Activated T-helper 1 cell treated with anti-CD3 and anti-CD28 coated beads, Interleukin-12 subunit alpha, Interleukin-12 subunit beta, Interleukin-2, Interleukin-4 antibody, amounts not matched to agents 30 ng/mL and 10 ng/mL and 1 ng/mL, durations not matched to agents 14 hours and 24 hours and 36 hours (primary cell): ENCODE measurements around the gene SOX12. TPM values are rescaled to one million over a fixed set of nuclear protein-coding genes. Genes with fewer than 3 reads are reported as not detected.

Source experiments
- DNase-seq: peaks from one replicate; pipeline ENCODE4 v3.0.0; 2021; ENCODE audit warnings: low spot score
- H3K27ac Mint-ChIP-seq: one replicate; pipeline ENCODE4 v1.8.0; 2021; ENCODE audit warnings: mild to moderate bottlenecking, mixed read lengths
- H3K27me3 Mint-ChIP-seq: one replicate; pipeline ENCODE4 v1.8.0; 2022; ENCODE audit warnings: mild to moderate bottlenecking, moderate library complexity, mixed read lengths; ENCODE audit not compliant: insufficient read depth
- H3K36me3 Mint-ChIP-seq: one replicate; pipeline ENCODE4 v1.8.0; 2021; ENCODE audit warnings: low read depth, mixed read lengths
- H3K4me1 Mint-ChIP-seq: one replicate; pipeline ENCODE4 v1.8.0; 2021; ENCODE audit warnings: low read depth, mixed read lengths
- H3K4me3 Mint-ChIP-seq: one replicate; pipeline ENCODE4 v1.8.0; 2021; ENCODE audit warnings: mild to moderate bottlenecking, moderate library complexity, mixed read lengths
- H3K9me3 Mint-ChIP-seq: one replicate; pipeline ENCODE4 v1.8.0; 2021; ENCODE audit warnings: mixed read lengths
- intact Hi-C: fragments of 100-400 bp; cut with micrococcal nuclease; formaldehyde crosslinking; loops from one replicate; pipeline ENCODE4 v1.15.1; 2024
- total RNA-seq: library from RNA; stranded (reverse); gene quantifications from 2 replicates; pipeline ENCODE4 v1.2.3, GENCODE V29; 2022

SOX12 gene
- total RNA-seq, 1 donor from 2014 or later, result 7.6 TPM

- intact Hi-C loops, result loop anchor here (1.0 kb wide), 3 partner anchors 13 to 20 kb away; partner anchors contain the start of genes C20orf96, SOX12 and ZCCHC3
- Mint-ChIP-seq H3K27me3 (peaks cover 3% of the 10 kb centered on the region), H3K36me3 (no peaks in the 10 kb centered on the region), H3K4me1 (peaks cover 20% of the 10 kb centered on the region), H3K27ac (peak overlapping the region; percentile 80), H3K4me3 (peak overlapping the region; percentile 81), H3K9me3 (no peaks in the 10 kb centered on the region)
- peak; percentile 80 for DNase-seq
These were observed 15.3 kb upstream of the SOX12 start for GRCh38 chr20:309841-310644.

- peaks cover 20% of the 10 kb centered on the region for H3K4me1 Mint-ChIP-seq
- peak overlapping the region; percentile 81 for H3K4me3 Mint-ChIP-seq
- DNase-seq, result no peak
- H3K9me3 Mint-ChIP-seq, result no peaks in the 10 kb centered on the region
- H3K27ac Mint-ChIP-seq, result no peak overlapping the region
- intact Hi-C loops, result loop anchor here (1.0 kb wide), 3 partner anchors 13 to 20 kb away; partner anchors contain the start of genes C20orf96, SOX12 and ZCCHC3
- no peaks in the 10 kb centered on the region for H3K36me3 Mint-ChIP-seq
- peaks cover 3% of the 10 kb centered on the region for H3K27me3 Mint-ChIP-seq
These were observed 14.7 kb upstream of the SOX12 start for GRCh38 chr20:310645-311044.

- no peaks in the 10 kb centered on the region for H3K36me3 Mint-ChIP-seq
- H3K27ac Mint-ChIP-seq, result no peak overlapping the region
- H3K27me3 Mint-ChIP-seq, result peaks cover 3% of the 10 kb centered on the region
- intact Hi-C loops, result no loop called here
- H3K9me3 Mint-ChIP-seq, result no peaks in the 10 kb centered on the region
- H3K4me1 Mint-ChIP-seq, result peaks cover 20% of the 10 kb centered on the region
- no peak overlapping the region for H3K4me3 Mint-ChIP-seq
- no peak for DNase-seq
These were observed 13.7 kb upstream of the SOX12 start for GRCh38 chr20:311609-312008.

GRCh38 chr20:312067-312466 is 13.3 kb upstream of the SOX12 start:
- intact Hi-C loops, result no loop called here
- no peaks in the 10 kb centered on the region for H3K9me3 Mint-ChIP-seq
- H3K27ac Mint-ChIP-seq, result no peak overlapping the region
- H3K4me3 Mint-ChIP-seq, result no peak overlapping the region
- no peak for DNase-seq
- no peaks in the 10 kb centered on the region for H3K36me3 Mint-ChIP-seq
- H3K4me1 Mint-ChIP-seq, result peaks cover 20% of the 10 kb centered on the region
- peaks cover 3% of the 10 kb centered on the region for H3K27me3 Mint-ChIP-seq

GRCh38 chr20:312866-313265 is 12.5 kb upstream of the SOX12 start:
- no peaks in the 10 kb centered on the region for H3K9me3 Mint-ChIP-seq
- no peak overlapping the region for H3K4me3 Mint-ChIP-seq
- H3K27ac Mint-ChIP-seq, result no peak overlapping the region
- intact Hi-C loops, result no loop called here
- peaks cover 20% of the 10 kb centered on the region for H3K4me1 Mint-ChIP-seq
- no peak for DNase-seq
- H3K27me3 Mint-ChIP-seq, result peaks cover 3% of the 10 kb centered on the region
- no peaks in the 10 kb centered on the region for H3K36me3 Mint-ChIP-seq

- Mint-ChIP-seq H3K36me3 (no peaks in the 10 kb centered on the region), H3K4me1 (peaks cover 20% of the 10 kb centered on the region), H3K9me3 (no peaks in the 10 kb centered on the region), H3K27me3 (peaks cover 3% of the 10 kb centered on the region), H3K27ac (no peak overlapping the region), H3K4me3 (no peak overlapping the region)
- intact Hi-C loops, result no loop called here
- no peak for DNase-seq
These were observed 11.9 kb upstream of the SOX12 start for GRCh38 chr20:313402-313801.

- Mint-ChIP-seq H3K27ac (no peak overlapping the region), H3K4me1 (peaks cover 20% of the 10 kb centered on the region), H3K36me3 (no peaks in the 10 kb centered on the region), H3K4me3 (no peak overlapping the region), H3K9me3 (no peaks in the 10 kb centered on the region), H3K27me3 (peaks cover 3% of the 10 kb centered on the region)
- intact Hi-C loops, result no loop called here
- no peak for DNase-seq
These were observed 11.4 kb upstream of the SOX12 start for GRCh38 chr20:313948-314347.

GRCh38 chr20:316316-317068 is 8.9 kb upstream of the SOX12 start:
- Mint-ChIP-seq H3K36me3 (no peaks in the 10 kb centered on the region), H3K27me3 (peaks cover 3% of the 10 kb centered on the region), H3K9me3 (no peaks in the 10 kb centered on the region), H3K4me1 (peaks cover 3% of the 10 kb centered on the region), H3K4me3 (no peak overlapping the region), H3K27ac (no peak overlapping the region)
- intact Hi-C loops, result no loop called here
- DNase-seq, result no peak

GRCh38 chr20:324177-325044 is 941 bp upstream of the SOX12 start:
- peaks cover 2% of the 10 kb centered on the region for H3K36me3 Mint-ChIP-seq

GRCh38 chr20:325889-326644 is 715 bp downstream of the SOX12 start:
- Mint-ChIP-seq H3K27ac (peak overlapping the region; percentile 79), H3K36me3 (peaks cover 2% of the 10 kb centered on the region), H3K4me3 (peak overlapping the region; percentile 78), H3K4me1 (peaks cover 34% of the 10 kb centered on the region), H3K9me3 (no peaks in the 10 kb centered on the region), H3K27me3 (peaks cover 6% of the 10 kb centered on the region)
- intact Hi-C loops, result loop anchor here (1.0 to 2.0 kb wide), 5 partner anchors 16 to 217 kb away; partner anchors contain the start of genes CSNK2A1, RBCK1 and ZCCHC3
- DNase-seq, result peak; percentile 26

More at GRCh38 chr20:324177-325044, 941 bp upstream of the SOX12 start:
- Mint-ChIP-seq H3K27ac (peak overlapping the region; percentile 84), H3K4me3 (peak overlapping the region; percentile 91), H3K27me3 (peaks cover 6% of the 10 kb centered on the region), H3K9me3 (no peaks in the 10 kb centered on the region), H3K4me1 (peaks cover 25% of the 10 kb centered on the region)
- DNase-seq, result peak; percentile 84
- intact Hi-C loops, result loop anchor here (1.0 to 2.0 kb wide), 6 partner anchors 14 to 218 kb away; partner anchors contain the start of genes C20orf96, CSNK2A1, RBCK1 and ZCCHC3

GRCh38 chr20:326645-327185 is 1.4 kb downstream of the SOX12 start:
- Mint-ChIP-seq H3K36me3 (peaks cover 2% of the 10 kb centered on the region), H3K9me3 (no peaks in the 10 kb centered on the region), H3K27ac (peak overlapping the region; percentile 48), H3K27me3 (peaks cover 6% of the 10 kb centered on the region), H3K4me3 (peak overlapping the region; percentile 68), H3K4me1 (peaks cover 34% of the 10 kb centered on the region)
- intact Hi-C loops, result no loop called here
- no peak for DNase-seq
